GM23338 (cell line): Measurements from ENCODE around the gene MRRF.

Source experiments
- CREB1 ChIP-seq: fragments of 250-450 bp; sonication (Bioruptor Pico); IDR thresholded peaks from 2 replicates; pipeline ENCODE4 v1.5.0; 2020; ENCODE audit warnings: low read depth, mild to moderate bottlenecking, moderate library complexity
- CTCF ChIP-seq, 2 experiments: fragments of 200-600 bp in 1 of 2; sonication (generic) in 1 of 2; conservative IDR thresholded peaks; 2 replicates each; pipeline versions ENCODE4 v1.5.1 to v1.6.1; 2016 to 2017; ENCODE audit warnings: antibody characterized with exemption in 2 of 2, low read depth in 2 of 2, mild to moderate bottlenecking in 2 of 2, moderate library complexity in 1 of 2
- EZH2 ChIP-seq: fragments of 200-600 bp; sonication (generic); IDR thresholded peaks from one replicate; pipeline ENCODE4 v1.8.0; 2017; ENCODE audit warnings: antibody characterized with exemption, mild to moderate bottlenecking, low read depth; ENCODE audit not compliant: unreplicated experiment
- EZH2phosphoT487 ChIP-seq: fragments of 200-600 bp; sonication (generic); IDR thresholded peaks from one replicate; pipeline ENCODE4 v1.8.1; 2018; ENCODE audit warnings: antibody characterized with exemption; ENCODE audit not compliant: unreplicated experiment
- JUNB ChIP-seq: IDR thresholded peaks from one replicate; pipeline ENCODE4 v1.6.1; 2016; ENCODE audit warnings: antibody characterized with exemption; ENCODE audit not compliant: unreplicated experiment
- POLR2AphosphoS5 ChIP-seq: IDR thresholded peaks from 2 replicates; pipeline ENCODE4 v1.6.1; 2016; ENCODE audit warnings: antibody characterized with exemption, low read depth

DNA sequence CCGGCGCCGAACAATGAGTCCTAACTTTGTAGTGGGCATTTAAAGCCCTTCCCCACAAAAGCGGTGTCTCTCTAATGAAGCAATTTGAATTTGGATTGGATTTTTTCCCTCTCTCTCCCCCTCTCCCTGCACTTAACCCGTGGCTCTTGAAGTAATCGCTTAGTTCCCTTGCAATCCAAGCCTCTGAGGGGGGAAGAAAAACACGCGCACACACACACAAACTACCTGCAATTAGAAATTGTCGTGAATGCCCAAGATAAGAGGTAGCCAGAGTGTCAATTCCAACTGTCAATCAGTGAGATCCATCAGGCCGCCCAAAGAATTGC lies 37.1 kb upstream of the MRRF start:
- TF ChIP-seq POLR2AphosphoS5 = no peak
- TF ChIP-seq CTCF (conservative IDR thresholded peaks at IDR 0.05; ENCODE audit: low read depth in 2 of 2) = no peak
- TF ChIP-seq CREB1 (CRISPR knock-in tag) = no peak
- TF ChIP-seq EZH2 = peak; percentile 94
- no peak for TF ChIP-seq JUNB
- TF ChIP-seq EZH2phosphoT487 = no peak
